Keratinocyte (primary cell): ENCODE results near the gene RYR2.

ENCODE experiments used
- CTCF ChIP-seq, 3 experiments: IDR thresholded peaks in 1 of 3; conservative IDR thresholded peaks in 1 of 3; optimal IDR thresholded peaks in 1 of 3; 2 replicates in 2 of 3; 3 replicates in 1 of 3; pipeline versions ENCODE3 to v1.5.1; 2011; ENCODE audit warnings: low read length in 3 of 3, mild to moderate bottlenecking in 3 of 3, moderate library complexity in 2 of 3, control low read depth in 1 of 3, inconsistent platforms in 1 of 3; ENCODE audit not compliant: insufficient read depth in 2 of 3; ENCODE audit errors: extremely low read depth in 1 of 3
- EZH2 ChIP-seq: IDR thresholded peaks from one replicate; pipeline ENCODE4 v1.6.1; 2012; ENCODE audit warnings: inconsistent platforms, mild to moderate bottlenecking, low read length, moderate library complexity

GRCh38 chr1:237003516-237003915 is 38.5 kb upstream of the RYR2 start:
- no peak for TF ChIP-seq CTCF (optimal IDR thresholded peaks at IDR 0.05 in 1 of 3, IDR thresholded peaks at IDR 0.05 in 1 of 3, conservative IDR thresholded peaks at IDR 0.05 in 1 of 3; ENCODE audit: extremely low read depth in 1 of 3, insufficient read depth in 2 of 3, low read length in 3 of 3)
- no peak for TF ChIP-seq EZH2
